GM12878 (cell line): ENCODE measurements around the gene WDR76.

Experiments used
- BHLHE40 ChIP-seq, 2 experiments: fragments of 450-650 bp in 1 of 2; IDR thresholded peaks; 2 replicates each; pipeline ENCODE4 v1.6.1; 2011 to 2017; ENCODE audit warnings: low read depth in 2 of 2, borderline replicate concordance in 1 of 2, improper control_type of control experiment in 1 of 2, low read length in 1 of 2, mild to moderate bottlenecking in 1 of 2
- HDAC6 ChIP-seq: fragments of 200-600 bp; sonication (generic); IDR thresholded peaks from one replicate; pipeline ENCODE4 v1.8.0; 2017; ENCODE audit warnings: antibody characterized with exemption; ENCODE audit not compliant: unreplicated experiment
- POLR2A ChIP-seq: IDR thresholded peaks from 2 replicates; pipeline ENCODE4 v1.6.1; 2011; ENCODE audit warnings: low read depth, mild to moderate bottlenecking, low read length
- RAD21 ChIP-seq: IDR thresholded peaks from 2 replicates; pipeline ENCODE4 v1.6.1; 2011; ENCODE audit warnings: mild to moderate bottlenecking, low read depth, low read length, moderate library complexity; ENCODE audit not compliant: insufficient read depth
- TCF3 ChIP-seq: IDR thresholded peaks from 2 replicates; pipeline ENCODE4 v1.6.1; 2012; ENCODE audit warnings: low read depth, mild to moderate bottlenecking, low read length, borderline replicate concordance; ENCODE audit not compliant: insufficient read depth

- no peak for TF ChIP-seq RAD21
- TF ChIP-seq BHLHE40 (IDR thresholded peaks at IDR 0.05; ENCODE audit: borderline replicate concordance in 1 of 2, low read depth in 2 of 2, low read length in 1 of 2) = no peak
- no peak for TF ChIP-seq HDAC6
- no peak for TF ChIP-seq POLR2A
- TF ChIP-seq TCF3 = no peak
Observed at GRCh38 chr15:43821505-43821904, 5.3 kb upstream of the WDR76 start.
